ENCODE measurements around the gene TRIM67. TPM values are rescaled to one million over a fixed set of nuclear protein-coding genes. Genes with fewer than 3 reads are reported as not detected.

TRIM67 gene
- total RNA-seq, 1 donor from 2014 or later = 0.03 TPM

GRCh38 chr1:231183639-231184590 lies 22.1 kb downstream of the TRIM67 start:
- no peak for DNase-seq (ENCODE audit: low spot score)

DNA sequence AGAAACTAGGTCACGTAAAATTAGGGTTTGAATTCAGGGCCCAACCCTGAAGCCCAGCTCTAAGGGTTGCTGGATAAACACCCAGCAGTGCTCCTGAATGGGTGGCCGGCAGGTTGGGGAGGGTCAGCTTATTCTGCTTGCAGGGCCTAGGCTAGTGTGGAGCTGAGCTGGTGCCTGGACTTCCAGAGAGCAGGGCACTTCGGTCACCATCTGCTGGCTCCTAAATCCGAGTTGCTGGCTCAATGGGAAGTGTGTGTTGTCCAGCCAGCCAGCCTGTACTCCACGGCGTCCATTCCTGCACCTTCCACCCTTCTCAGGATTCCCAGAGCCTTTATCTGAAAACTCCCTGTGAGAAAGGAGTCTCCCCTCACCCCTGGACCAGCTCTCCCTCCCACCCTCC lies 23.0 kb downstream of the TRIM67 start:
- no peak for DNase-seq (ENCODE audit: low spot score)

- no peak for DNase-seq (ENCODE audit: low spot score)
These were observed 23.5 kb downstream of the TRIM67 start for GRCh38 chr1:231185391-231185790.

DNA sequence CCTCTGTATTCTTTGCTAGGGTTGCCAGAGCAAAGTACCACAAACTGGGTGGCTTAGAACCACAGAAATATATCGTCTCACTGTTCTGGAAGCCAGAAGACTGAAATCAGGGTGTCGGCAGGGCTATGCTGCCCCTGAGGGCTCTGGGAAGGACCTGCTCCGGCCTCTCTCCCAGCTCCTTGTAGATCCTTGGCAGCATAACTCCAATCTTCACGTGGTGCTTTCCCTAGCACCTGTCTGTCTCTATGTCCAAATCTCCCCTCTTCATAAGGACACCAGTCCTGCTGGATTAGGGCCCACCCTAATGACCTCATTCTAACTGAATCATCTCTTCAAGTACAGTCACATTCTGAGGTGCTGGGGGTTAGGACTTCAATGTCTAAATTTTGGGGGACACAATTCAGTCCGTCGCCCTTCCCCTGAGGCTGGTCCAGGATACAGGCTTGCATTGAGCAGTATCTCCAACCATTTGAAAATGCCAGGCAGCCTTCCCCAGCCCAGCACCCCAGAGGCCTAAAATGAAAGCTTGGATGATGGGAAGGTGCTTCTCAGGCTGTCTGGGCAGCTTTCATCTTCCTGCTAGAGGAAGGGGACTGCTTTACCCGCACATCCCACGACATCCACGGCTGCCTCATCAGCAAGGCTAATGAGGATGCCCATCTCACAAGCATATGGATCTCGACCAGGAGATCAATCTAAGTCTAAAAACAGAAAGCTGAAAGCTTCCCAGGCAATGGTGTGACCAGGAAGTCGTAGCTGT lies 24.7 kb downstream of the TRIM67 start:
- DNase-seq (ENCODE audit: low spot score) = no peak

DNA sequence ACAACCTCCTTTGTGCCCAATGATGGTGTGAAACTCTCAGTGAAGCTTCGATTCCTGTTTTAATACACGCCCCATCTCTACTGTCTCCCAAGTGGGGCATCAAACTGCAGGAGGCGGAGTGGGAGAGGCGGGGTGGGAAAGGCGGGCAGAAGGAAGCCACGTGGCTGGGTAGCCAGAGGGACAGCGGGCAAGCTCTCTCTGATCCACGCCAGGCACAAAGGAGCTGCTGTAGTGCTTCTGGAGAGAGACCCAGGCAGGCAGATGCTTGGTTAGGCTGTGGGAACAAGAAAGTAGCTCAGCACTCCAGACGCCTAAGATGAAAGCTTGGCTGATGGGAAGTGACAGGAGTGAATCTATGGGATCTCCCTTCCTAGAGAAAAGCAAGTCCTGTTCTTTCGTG lies 25.7 kb downstream of the TRIM67 start:
- no peak for DNase-seq (ENCODE audit: low spot score)

- DNase-seq (ENCODE audit: low spot score) = no peak
These were observed 26.2 kb downstream of the TRIM67 start for GRCh38 chr1:231188072-231188471.

DNA sequence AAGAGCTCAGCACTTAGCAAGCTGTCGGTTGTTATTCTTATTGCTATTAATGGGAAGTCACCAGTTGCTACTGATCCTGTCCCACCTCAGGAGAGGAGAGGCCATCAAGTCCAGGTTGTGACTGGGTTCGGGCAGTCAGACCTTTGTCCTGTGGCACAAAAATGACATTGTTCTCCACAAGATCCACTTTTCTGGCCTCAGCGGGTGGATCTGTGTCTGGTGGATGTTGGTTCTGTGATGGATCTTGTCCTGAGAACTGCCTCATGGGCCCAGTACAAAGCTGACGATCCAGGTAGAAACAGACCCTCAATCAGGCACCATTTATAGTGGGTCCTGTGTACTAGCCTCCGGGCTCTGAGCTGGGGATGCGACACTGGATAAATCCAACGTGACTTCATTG lies 26.9 kb downstream of the TRIM67 start:
- no peak for DNase-seq (ENCODE audit: low spot score)

DNA sequence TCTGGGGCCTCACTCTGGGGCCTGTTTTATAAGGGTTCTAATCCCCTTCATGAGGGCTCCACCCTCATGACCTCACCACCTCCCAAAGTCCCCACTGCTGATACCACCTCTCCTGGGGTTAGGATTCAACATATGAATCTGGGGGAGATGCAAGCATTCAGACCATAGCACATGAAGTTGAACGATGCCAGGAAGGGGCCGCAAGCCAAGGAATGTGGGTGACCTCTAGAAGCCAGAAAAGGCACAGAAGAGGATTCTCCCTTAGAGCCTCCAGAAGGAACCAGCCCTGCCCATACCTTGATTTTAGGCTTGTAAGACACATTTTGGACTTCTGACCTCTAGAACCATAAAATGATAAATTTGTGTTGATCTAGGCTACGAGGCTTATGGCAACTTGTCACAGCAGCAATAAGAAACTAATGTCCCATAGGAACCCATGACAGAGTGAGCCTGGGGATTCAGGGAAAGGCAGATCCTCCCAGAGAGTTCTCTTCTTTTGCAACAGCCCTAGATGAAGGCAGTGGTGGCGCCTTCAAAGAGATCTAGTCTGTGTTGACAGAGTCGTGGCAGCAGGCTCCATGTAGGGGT lies 27.9 kb downstream of the TRIM67 start:
- no peak for DNase-seq (ENCODE audit: low spot score)

GRCh38 chr1:231190456-231190855 lies 28.6 kb downstream of the TRIM67 start:
- DNase-seq (ENCODE audit: low spot score) = no peak

DNA sequence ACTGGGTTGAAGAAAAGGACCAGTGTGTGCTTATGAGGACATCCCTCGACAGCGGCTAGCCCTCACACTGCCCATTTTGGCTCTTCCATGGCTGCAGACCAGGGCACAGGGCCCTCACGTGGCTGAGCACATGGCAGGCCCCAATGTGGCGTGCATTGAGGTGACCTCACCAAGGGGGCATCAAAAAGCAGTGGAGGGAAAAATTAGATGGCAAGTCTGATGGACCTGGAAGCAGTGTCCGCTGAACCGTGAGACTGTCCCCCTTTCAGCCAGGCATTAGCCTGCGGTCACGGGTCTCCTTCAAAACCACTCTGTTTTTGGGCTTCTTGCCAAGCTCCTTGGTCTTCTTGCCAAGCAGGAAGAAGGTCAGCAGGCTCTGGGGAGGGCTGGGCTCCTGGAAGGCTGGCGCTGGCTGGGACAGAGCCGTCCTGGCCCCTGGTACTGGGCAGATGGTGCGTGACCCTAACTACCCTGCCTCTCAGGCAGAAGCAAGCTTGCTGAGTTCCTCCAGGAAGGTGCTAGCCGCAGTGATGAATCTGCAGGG lies 30.8 kb downstream of the TRIM67 start:
- peak; percentile 87 for DNase-seq (ENCODE audit: low spot score)

- no peak for DNase-seq (ENCODE audit: low spot score)
These were observed 32.0 kb downstream of the TRIM67 start for GRCh38 chr1:231193710-231194340.

- DNase-seq (ENCODE audit: low spot score) = no peak
These were observed 32.6 kb downstream of the TRIM67 start for GRCh38 chr1:231194476-231194842.

GRCh38 chr1:231194843-231195516 lies 33.1 kb downstream of the TRIM67 start:
- peak; percentile 46 for DNase-seq (ENCODE audit: low spot score)

DNA sequence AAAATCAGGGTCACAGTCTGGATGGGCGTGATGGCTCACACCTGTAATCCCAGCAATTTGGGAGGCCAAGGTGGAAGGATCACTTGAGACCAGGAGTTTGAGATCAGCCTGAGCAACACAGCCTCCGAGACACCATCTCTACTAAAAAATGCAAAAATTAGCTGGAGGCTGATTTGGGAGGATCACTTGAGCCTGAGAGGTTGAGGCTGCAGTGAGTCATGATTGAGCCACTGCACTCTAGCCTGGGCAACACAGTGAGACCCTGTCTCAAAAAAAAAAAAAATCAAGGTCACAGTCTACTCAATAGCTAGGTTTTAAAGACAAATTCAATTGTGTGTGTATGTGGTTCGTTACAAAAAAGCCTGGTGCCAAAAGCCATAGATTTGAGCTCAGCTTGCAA lies 34.4 kb downstream of the TRIM67 start:
- no peak for DNase-seq (ENCODE audit: low spot score)

- no peak for DNase-seq (ENCODE audit: low spot score)
These were observed 34.9 kb downstream of the TRIM67 start for GRCh38 chr1:231196728-231197127.

GRCh38 chr1:231199868-231200267 lies 38.0 kb downstream of the TRIM67 start:
- no peak for DNase-seq (ENCODE audit: low spot score)

- DNase-seq (ENCODE audit: low spot score) = no peak
These were observed 38.7 kb downstream of the TRIM67 start for GRCh38 chr1:231200388-231201031.

DNA sequence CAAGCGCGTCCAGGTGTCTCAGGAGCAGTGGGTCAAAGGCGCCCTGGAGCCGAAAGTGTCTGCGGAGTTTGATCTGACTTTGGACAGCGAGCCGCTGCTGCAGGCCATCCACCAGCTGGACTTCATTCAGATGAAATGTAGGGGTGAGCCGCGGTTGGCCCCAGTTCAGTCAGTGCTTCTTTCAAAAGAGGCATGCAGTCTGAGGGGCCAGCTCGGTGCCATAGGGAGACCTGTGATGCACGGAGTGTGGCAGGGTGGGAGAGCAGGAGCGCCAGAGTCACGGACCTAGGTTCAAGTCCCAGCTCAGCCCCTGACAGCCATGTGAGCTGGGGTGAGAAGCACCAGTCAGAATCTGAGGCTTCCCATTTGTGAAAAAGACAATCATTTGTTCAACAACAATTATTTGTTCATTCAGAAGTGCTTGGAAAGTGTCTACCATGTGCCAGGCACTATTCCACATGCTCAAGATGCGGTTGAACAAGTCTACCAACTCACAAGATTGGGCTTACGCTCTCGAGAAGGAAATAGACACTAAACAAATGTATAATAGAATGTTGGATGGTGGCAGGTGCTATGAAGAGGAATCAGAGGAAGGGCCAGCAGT lies 39.6 kb downstream of the TRIM67 start:
- DNase-seq (ENCODE audit: low spot score) = no peak

DNA sequence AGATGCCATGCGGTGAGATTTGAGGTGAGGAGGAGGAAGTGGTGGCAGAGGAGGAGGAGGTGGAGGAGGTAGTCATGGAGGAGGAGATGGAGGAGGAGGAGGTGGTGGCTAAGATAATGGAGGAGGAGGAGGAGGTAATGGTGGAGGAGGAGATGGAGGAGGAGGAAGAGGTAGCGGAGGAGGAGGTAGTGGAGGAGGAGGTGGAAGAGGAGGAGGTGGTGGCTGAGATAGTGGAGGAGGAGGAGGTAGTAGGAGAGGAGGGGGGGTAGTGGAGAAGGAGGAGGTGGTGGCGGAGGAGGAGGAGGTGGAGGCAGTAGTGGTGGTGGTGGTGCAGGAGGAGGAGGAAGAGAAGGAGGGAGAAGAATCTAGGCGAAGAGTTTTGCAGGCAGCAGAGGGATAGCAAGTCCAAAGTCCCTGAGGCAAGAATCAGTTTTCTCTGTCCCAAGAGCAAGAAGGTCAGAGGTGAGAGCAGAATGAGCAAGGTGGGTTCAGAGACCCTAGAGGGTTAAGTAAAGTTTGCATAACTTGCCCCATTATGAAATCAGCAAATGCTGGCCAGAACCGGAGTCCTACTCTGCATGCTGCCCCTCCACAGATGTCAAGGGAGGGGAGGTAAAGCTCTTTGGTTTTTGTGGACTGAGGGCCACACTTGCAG lies 40.2 kb downstream of the TRIM67 start:
- DNase-seq (ENCODE audit: low spot score) = no peak
